ENCODE data around the gene P2RX6. TPM values are rescaled to one million over a fixed set of nuclear protein-coding genes. Genes with fewer than 3 reads are reported as not detected.
A peak's percentile ranks its signal among the peaks of the same experiment; 100 is the strongest.

The P2RX6 gene
- total RNA-seq, 1 donor from 2014 or later: 4.5 TPM

DNA sequence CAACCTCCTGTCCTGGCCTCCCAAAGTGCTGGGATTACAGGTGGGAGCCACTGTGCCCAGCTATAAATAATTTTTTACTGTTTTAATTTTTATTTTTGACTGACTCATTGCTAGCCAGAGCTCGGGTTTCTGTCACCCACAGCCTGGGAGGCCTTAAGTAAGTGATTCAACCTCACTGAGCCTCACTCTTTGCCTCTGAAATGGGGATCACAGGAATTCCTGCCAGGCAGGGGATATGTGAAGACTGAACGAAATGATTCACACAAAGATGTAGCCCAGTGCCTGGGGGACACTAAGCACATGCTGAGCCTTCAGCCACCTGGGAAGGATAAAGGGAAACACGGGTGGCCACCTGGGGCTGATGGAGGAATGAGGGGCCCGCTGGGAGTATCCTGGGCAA lies 27.0 kb downstream of the P2RX6 start:
- Mint-ChIP-seq H3K9me3 (no peaks in the 10 kb centered on the region), H3K4me3 (no peak overlapping the region), H3K27me3 (ENCODE audit: low read depth) (no peaks in the 10 kb centered on the region), H3K36me3 (ENCODE audit: low read depth) (no peaks in the 10 kb centered on the region), H3K4me1 (peaks cover 33% of the 10 kb centered on the region), H3K27ac (ENCODE audit: unreplicated experiment) (no peak overlapping the region)
- DNase-seq (ENCODE audit: low read depth, low spot score): no peak
- TF ChIP-seq, protein P1, sequence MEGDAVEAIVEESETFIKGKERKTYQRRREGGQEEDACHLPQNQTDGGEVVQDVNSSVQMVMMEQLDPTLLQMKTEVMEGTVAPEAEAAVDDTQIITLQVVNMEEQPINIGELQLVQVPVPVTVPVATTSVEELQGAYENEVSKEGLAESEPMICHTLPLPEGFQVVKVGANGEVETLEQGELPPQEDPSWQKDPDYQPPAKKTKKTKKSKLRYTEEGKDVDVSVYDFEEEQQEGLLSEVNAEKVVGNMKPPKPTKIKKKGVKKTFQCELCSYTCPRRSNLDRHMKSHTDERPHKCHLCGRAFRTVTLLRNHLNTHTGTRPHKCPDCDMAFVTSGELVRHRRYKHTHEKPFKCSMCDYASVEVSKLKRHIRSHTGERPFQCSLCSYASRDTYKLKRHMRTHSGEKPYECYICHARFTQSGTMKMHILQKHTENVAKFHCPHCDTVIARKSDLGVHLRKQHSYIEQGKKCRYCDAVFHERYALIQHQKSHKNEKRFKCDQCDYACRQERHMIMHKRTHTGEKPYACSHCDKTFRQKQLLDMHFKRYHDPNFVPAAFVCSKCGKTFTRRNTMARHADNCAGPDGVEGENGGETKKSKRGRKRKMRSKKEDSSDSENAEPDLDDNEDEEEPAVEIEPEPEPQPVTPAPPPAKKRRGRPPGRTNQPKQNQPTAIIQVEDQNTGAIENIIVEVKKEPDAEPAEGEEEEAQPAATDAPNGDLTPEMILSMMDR (conservative IDR thresholded peaks at IDR 0.05): no peak

DNA sequence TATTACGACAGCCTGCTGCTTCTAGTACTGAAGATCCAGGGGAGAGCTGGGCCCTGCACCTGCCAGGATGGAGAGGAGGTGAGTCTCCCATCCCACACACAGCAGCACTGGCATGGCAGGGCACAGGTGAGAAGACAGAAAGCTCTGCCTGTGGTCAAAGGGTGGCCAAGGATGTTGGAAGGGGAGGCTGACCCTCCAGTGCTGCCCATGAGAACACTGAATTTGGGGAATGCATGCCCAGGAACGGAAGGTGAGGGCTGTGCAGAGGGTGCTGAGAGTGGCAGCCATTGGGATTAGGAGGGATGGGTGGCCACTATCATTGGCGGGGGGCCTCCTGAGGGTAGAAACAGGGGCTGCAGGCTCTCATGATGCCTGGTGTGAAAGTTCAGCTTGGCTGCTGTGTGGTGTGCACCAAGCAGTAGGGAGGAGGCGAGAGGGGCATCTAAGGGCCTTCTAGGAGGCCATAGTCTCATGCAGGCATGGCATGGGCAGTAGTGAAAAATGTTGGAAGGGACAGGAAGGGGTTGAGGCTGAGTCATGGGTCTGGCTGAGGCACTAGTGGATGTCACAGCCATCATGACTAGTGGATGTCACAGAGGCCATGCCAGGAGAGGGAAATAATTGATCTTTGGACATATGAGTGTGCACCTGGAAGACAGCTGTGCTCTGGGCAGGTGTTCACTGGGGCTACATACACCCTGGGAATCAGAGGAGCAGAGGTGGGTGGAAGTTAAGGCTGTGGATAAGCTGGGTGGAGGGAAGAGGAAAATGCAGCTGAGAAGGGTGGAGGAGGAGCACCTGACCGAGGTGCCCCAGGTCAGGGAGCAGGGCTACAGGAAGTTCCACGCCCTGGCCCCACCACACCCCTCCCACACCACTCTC lies 28.3 kb downstream of the P2RX6 start:
- Mint-ChIP-seq H3K4me3 (no peak overlapping the region), H3K36me3 (ENCODE audit: low read depth) (no peaks in the 10 kb centered on the region), H3K27me3 (ENCODE audit: low read depth) (no peaks in the 10 kb centered on the region), H3K27ac (ENCODE audit: unreplicated experiment) (peak overlapping the region; percentile 6), H3K9me3 (no peaks in the 10 kb centered on the region), H3K4me1 (peaks cover 32% of the 10 kb centered on the region)
- no peak for DNase-seq (ENCODE audit: low read depth, low spot score)
- TF ChIP-seq, protein P1 (conservative IDR thresholded peaks at IDR 0.05): no peak

DNA sequence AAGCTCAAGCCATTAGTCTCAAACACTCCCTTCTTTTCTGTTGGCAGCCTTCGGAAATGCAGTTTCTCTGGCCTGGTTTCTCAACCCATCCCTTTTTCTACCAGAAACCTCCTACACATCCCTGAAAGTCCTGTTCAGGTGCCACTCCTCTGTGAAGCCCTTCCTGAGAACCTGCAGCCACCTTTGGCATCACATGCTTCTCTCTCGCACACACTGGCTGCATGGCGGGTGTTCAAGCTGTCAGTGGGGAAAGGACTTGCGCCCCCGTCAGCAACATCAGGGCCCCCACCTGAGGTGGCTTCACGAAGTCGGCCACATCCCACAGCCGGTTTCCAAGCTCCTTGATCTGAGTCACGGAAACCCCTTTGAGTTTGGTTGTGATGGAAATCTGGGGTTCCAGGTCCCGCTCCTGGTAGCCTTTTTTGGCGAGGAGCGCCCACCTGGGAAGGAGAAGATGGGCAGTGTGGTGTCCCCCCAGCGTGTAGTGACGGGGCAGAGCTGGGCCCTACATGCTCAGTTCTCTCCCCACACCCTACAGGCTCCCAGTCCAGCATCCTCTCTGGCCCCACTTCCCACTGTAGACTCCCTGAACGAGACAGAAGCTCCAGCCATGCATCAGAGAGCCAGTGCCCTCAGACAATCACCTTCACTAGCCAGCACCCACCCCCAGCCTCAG lies 29.0 kb downstream of the P2RX6 start:
- no peaks in the 10 kb centered on the region for H3K36me3 Mint-ChIP-seq (ENCODE audit: low read depth)
- H3K4me3 Mint-ChIP-seq: no peak overlapping the region
- no peak for DNase-seq (ENCODE audit: low read depth, low spot score)
- H3K27ac Mint-ChIP-seq (ENCODE audit: unreplicated experiment): peak overlapping the region; percentile 27
- H3K9me3 Mint-ChIP-seq: no peaks in the 10 kb centered on the region
- peaks cover 28% of the 10 kb centered on the region for H3K4me1 Mint-ChIP-seq
- TF ChIP-seq, protein P1 (conservative IDR thresholded peaks at IDR 0.05): no peak
- H3K27me3 Mint-ChIP-seq (ENCODE audit: low read depth): no peaks in the 10 kb centered on the region

DNA sequence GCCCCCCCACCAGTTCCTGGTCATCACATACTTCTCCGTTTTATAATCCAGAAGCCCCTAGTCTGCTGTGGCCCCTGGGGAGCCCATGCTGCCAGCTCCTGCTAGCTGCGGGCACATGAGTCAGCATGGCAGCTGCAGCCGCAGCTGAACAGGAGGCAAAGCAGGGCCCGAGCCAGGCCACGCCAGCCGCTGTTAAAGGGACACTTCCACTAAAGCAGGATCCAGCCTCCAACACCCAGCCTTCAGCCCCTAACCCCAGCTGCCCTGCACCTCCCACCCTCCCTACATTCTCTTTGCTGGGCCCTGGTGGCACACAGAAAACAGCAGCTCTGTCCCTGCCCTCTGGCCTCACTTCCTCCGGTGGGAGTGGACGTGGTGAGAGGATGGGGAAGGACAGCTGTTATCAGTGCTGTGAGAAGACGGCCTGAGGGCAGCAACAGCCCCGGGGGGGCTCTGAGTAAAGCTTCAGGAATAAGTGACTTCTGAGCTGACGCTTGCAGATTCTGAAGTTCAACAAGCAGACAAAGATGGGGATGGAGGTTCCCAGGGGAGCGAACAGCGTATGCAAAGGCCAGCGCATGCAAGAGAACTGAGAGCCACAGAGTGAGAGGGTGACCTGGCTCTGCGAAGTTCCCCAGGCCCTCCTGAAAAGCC lies 30.1 kb downstream of the P2RX6 start:
- H3K27ac Mint-ChIP-seq (ENCODE audit: unreplicated experiment): peak overlapping the region; percentile 91
- no peak for DNase-seq (ENCODE audit: low read depth, low spot score)

More for the DNA sequence above, 30.1 kb downstream of the P2RX6 start:
- H3K27me3 Mint-ChIP-seq (ENCODE audit: low read depth): no peaks in the 10 kb centered on the region
- H3K36me3 Mint-ChIP-seq (ENCODE audit: low read depth): no peaks in the 10 kb centered on the region
- H3K4me1 Mint-ChIP-seq: peaks cover 28% of the 10 kb centered on the region
- TF ChIP-seq, protein P1 (conservative IDR thresholded peaks at IDR 0.05): no peak
- H3K9me3 Mint-ChIP-seq: no peaks in the 10 kb centered on the region
- H3K4me3 Mint-ChIP-seq: peak overlapping the region; percentile 79

All from neural crest cell (in vitro differentiated cells).